Left renal cortex interstitium (tissue), 4 donors: Measurements from ENCODE around the gene ELL2. TPM values are rescaled to one million over a fixed set of nuclear protein-coding genes. Genes with fewer than 3 reads are reported as not detected.
"Not testable (repeated sequence)": the region's sequence is repeated elsewhere in the genome, so short reads cannot be mapped to it uniquely, and the experiment has no call there.

Source experiments
- DNase-seq, 4 donors: peaks; one replicate each; pipeline ENCODE4 v3.0.0-alpha.2; 2013; ENCODE audit warnings: low read depth in 4 of 4, low spot score in 2 of 4, missing footprints in 1 of 4
- polyA plus RNA-seq, 4 donors: library from polyadenylated mRNA; unstranded; fragments of 120-200 nt; gene quantifications; one replicate each; pipeline ENCODE4 v1.2.1, GENCODE V29; 2013; ENCODE audit not compliant: insufficient read length in 4 of 4

ELL2 gene
- polyA plus RNA-seq, 4 donors = 7.9 to 18.0 (median 11.2) TPM

DNA sequence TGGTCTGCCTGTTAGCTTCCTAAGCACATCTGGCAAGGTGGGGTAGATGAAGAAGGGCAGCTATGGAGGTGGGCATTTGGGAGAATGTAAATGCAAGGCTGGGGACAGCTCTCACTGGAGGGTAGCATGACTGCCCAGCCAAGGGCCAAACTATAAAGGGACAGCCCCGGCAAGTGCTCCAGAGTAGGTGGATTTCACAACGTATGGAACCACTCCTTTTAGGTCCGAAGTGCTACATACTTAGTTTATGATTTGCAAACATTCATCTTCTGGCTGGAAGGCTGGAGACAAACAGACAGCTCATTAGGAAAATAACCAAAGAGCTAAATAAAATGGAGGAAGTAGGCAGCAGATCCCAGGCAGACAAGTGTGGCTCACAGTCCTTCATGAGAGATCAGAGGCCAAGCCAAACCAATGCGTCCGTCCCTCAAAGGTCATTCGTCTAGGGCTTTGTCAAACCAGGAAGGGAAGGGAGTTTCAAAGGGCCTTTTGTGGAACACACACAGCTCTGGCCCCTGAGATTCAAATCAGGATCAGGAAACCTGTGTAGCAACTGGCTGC lies 96.6 kb downstream of the ELL2 start:
- DNase-seq = no peak

DNA sequence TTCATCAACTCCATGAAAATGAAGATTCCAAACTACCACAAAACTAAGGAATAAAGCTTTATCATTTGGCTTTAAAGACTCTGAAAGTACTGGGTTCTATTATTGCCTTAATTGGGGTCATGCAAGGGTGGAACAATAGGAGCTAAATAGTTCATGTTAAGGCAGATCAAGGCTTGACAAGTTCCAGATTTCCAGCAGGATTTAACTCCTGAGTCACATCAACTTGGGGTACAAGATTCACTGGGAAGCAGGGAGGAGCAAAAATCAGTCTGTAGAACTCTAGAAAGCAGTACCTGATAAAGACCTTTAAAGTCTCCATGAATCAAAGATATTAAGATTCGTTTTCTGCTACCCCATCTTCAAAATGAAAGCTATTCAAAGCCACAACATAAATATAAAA lies 97.2 kb downstream of the ELL2 start:
- DNase-seq = no peak

DNA sequence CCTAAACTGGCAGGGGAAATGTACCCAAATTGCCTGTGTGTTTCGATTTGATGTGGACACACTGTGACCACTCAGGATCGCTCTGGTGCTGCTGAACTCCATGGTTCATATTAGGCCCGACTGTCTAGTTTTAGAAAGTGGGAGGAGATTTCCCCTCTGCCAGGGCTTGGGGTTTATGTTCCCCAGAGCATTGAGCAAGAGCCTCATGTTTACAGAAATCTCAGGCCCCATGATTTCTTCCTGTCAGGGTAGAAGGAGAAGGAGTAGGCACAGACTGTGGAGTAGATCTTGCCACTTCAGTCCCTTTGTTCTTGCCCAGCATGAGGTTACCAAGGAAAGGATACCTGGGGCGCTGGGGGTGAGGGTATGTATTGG lies 98.3 kb downstream of the ELL2 start:
- no peak for DNase-seq

DNA sequence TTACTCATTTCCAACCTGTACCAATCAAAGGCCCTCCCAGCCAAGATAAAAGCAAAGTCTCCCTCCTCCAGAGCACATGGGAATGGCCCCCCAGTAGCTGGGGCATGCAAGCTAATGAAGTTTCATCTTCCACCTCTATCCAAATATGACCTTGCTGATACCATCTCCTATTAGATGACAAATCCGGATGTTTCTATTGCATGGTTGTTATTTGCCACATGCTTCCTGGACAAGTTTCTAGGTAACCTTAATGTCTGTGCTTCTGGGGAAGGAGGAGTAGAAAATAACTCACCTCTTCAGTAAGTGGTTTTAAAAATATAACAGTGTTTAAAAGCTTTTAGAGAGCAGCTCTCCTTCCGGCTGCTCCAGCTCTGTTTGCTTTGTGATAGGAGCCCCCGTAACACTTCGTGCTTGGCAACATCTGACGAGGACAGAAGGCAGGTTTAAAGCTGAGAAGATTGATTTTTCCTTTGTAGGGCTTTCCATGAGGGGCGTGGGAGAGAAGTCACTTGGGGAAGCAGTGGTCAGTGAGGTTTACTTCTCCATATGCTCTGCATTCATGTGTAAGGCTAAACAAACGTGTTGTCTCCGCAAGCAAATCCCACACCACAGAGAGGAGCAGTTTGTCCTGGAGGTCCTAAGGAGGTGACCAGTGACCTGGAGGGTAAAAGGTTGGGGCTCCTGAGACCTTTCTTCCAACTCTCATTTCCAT lies 98.8 kb downstream of the ELL2 start:
- DNase-seq = no peak

DNA sequence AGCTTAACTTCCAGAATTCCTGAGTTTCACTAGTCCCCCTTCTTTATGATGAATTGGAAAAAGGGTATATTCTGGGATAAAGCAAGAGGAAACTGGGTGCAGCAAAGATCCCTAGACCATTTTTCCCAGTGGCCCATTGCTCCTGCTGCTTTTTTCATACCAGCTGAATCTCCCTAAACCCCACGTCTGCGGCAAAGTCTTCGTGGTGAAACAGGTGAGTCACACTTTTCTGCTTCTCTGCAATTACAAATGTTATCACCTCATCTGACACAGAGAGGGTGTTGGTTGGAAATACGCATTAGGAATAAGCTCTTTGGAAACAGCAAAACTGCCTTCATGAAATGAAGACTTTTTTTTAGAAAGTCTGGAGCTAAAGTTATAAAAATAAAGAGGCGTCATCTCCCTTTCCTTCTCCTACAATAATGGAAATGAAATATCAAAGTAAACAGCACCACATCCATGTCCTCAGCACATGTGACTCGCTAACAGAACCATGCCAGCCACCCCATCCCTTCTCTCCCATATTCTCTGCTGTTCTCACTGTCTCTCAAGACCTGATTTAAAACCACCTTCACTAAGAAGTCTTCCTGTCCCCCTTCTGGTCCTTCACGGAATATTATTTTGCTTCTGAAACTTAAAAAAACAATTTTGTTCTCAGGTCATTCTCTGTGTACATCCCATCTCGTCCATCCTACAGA lies 99.6 kb downstream of the ELL2 start:
- no peak for DNase-seq

DNA sequence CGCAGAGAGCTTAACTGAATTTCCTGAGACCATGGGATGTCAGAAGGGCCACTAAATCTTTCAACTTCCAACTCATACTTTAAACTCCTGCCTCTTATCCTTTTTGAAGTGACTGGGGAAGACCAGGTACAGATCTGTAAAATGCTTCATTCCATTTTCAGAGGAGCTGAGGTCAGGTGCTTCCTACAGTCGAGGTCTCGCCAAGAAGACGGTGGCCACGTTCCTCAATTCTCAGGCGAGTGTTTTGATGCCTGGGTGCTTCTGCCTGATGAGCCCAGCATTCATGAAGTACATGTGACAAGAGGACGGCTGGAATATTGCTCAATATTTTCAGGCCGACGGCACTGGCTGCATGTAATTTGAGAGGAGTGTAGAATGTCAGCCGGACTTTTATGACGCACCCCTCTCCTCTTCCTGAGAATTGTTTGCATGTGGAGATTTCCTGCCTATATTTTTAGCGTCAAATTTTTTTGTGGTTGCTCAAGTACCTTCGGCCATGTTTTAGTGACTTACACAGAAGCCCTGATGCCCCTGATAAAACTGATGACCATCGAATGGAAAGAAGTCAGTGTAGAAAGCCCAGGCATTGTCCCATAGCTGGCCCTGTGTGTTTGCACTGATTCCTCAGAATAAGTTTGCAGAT lies 100.3 kb downstream of the ELL2 start:
- no peak for DNase-seq

DNA sequence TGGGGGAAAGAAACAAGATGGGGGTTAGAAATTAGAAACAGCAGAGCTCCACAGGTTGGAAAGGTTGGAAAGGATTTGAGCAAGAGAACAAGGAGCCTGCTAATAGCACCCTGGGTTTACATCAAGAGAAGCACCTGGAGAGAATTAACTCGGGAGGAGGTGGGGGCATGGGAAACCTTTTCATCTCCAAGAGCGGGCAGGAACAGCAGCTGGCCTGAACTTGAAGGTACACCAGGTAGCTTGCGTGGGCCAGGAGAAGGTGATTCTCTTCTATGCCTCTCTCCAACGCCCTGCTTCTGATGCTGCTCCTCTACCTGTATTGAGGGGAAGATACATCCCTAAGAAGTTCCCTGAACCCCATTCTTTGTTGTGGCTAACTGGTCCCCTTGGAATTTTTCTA lies 102.0 kb downstream of the ELL2 start:
- DNase-seq = no peak

DNA sequence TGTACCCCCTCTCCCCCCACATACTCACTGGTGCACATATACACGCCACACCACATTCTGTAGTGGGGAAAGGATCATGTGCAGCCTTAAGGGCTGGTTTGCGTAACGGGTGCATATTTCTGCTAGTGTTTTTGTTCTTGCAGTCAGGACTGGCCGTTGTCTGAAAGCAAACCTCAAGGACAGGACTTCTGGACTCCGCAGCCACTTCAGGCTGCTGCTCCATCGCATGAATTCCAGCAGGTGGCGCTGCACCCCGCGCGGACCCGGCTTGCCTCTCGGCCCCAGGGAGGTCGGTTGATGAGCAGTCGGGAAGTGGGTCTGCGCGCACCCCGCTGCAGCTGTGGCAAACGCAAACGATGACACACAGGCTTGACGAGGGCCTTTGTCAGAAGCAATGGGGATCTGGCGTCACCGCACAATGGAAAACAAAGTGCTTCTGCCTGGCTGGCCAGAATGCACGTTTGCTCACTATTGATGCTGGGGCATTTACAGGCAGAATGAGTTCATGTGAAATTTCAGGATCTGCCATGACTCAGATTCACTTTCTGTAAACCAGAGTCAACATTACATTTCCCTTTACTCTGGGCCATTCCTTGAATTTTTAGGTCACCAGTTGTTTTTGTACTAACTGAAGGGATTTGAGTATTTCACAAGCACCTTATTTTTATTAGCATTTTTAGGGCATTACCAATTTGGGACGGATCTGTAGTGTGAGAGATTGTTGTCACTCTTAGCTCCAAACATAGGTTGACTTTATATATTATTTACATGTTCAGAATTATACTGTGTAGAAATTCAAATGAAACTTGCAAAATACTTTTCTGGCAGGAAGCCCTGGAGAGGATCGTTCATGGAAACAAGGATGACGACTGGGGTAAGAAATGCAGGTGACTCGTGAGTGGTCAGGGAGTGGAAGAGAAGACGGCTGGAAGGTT lies 102.7 kb downstream of the ELL2 start:
- DNase-seq = peak in 3 of 4 donors; percentile 64 to 75 (median 65)

DNA sequence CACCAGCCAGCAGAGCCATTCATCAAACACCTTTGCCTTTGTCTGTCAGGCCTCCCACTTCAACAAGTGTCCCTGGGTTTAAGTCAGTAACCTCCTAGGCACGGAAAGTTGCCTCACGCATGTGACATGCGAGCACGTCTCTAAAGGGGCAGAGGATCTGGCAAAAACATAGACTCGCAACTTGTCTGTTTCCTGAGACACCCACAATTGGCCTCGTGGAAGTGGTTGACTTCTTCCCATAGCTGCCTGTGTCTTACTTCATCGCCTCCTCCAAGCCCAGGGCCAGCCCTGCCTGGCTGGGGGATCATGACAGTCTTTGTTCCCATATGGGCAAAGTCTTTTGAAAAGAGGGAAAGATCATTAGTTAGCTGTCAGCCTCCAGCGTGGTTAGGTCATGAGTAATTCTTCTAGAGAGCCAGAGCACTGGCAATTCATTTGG lies 103.6 kb downstream of the ELL2 start:
- no peak for DNase-seq

DNA sequence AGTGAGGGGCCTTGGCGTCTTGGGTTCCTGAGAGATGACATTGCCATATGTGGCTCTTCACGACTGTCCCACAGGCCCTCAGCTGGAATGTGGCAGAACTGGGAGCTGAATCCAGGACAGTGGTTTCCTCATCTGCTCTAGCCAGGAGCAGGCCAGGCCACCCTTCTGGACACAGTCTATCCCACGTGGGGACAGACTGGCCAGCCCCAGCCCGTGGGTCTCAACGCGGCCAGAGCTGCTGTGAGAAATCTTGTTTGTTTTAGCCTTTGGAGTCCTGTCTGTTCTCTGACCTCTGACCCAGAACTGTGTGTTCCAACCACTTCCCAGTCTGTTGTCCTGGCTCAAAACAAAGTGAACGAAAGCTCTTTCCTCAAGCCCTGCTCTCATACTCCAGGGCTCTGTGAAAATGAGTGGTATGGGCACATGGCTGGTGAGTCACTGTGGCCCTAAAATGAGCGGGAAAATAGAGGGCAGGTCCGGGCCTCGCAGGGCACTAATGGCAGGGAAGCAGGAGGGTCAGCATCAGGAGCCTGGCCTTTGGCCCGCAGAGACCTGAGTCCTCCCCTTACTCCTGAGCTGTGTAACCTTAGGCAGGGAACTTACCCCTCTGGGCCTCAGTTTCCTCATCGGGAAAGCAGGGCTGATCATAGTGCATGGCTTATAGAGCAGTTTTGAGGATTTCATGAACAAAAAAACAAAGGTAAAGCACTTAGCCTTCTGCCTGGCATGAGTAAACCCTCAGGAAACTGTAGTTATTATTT lies 104.3 kb downstream of the ELL2 start:
- DNase-seq = no peak

DNA sequence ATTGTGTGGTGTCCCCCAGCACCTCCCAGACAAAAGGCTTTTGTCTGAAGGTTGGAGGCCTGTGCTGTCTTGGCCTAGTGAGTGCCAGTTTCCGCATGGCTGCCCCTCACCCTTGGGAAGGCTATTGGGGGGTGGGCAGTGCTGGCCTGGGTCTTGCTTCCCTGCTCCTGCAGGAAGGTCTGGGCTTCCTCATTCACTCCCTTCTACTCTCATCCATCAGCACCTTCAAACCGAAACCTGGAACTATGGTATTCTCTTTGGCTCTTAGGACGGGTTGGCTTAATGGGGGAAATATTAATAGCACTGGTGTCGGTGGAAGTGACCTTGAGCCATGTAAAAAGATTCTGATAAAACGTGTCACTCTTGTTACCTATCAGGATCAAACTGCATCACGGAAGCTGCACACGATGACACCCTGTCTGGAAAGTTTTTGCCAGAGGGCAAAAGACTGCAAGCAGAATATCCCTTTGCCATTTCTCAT lies 105.1 kb downstream of the ELL2 start:
- no peak for DNase-seq

DNA sequence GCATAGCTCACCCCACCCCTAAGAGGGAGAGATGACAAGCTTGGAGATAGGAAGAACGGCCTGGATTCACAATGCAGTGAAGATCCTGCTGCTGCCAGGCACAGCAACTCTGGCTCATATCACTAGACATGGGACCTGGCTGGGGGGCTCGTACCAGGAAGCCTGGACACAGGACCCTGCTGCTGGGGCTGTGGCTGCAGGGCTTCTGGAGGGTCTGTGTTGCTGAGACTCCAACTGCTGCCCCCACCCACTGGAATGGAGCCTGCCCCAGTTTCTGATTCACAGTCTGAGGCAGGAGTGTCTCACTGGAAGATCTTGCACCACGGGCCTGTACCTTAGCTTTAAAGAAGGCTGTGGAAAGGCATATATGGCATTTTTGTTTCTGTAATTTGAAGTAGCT lies 108.2 kb downstream of the ELL2 start:
- no peak for DNase-seq

DNA sequence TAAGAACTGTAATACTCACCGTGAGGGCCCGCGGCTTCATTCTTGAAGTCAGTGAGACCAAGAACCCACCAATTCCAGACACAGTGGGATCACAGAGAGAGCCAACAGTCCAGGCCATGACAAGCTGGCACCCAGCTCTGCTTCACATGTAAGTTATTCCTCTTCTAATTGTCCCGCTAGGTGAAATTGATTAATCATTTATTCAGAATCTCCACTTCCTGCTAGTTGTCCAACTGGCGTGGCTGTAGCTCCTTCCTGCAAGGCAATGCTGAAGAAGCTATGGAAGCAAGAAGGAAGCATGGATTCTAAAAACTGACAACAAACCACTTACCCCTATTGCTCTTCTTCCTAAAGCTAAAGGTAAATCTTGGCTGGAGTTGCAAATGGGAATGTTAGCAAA lies 109.1 kb downstream of the ELL2 start:
- no peak for DNase-seq

DNA sequence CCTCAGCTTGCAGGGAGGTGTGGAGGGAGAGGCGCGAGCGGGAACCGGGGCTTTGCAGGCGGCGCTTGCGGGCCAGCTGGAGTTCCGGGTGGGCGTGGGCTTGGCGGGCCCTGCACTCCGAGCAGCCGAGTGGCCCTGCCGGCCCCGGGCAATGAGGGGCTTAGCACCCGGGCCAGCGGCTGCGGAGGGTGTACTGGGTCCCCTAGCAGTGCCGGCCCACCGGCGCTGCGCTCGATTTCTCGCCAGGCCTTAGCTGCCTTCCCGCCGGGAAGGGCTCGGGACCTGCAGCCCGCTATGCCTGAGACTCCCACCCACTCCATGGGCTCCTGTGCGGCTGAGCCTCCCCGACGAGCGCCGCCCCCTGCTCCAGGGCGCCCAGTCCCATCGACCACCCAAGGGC lies 110.5 kb downstream of the ELL2 start:
- DNase-seq = not testable (repeated sequence)

DNA sequence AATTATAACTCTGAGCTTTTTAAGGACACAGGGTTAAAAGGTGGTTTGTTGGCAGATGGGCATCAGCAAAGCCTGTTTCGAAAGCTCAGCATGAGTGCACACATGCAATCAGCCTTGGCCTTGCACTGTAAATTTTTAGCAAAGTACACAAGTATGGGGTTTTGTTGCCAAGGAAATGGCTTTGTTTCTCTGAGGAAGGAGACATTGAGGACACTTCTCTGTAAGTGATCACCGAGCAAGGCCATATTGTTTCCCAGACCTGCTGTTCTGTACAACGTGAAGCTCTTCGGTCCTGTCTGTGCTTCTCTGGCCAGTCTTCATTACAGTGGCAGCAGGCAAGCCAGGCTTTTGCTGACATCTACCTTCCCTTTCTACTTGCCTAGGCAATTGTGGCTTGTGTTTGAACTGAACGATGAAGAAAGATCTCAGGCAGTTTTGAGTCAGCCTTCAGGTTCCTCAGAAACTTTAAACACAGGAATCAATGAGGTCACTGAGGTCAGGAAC lies 111.2 kb downstream of the ELL2 start:
- no peak for DNase-seq

DNA sequence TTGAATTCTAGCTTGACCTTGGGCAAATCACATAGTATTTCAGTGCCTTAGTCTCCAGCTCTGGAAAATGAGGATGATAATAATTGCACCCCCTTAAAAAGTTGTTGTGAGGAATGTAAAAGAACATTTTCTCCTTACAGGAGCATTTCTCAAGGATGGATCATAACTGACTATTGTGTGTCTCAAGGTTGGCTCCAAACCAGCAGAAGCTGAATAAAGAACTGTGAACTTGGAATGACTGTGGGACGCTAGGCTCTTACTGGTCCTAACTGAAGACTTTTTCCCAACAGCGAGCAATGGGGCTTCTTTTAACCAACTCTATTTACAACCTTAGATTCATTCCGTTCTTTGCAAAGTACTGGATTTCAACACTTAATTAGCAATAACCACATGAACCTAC lies 113.0 kb downstream of the ELL2 start:
- DNase-seq = no peak

DNA sequence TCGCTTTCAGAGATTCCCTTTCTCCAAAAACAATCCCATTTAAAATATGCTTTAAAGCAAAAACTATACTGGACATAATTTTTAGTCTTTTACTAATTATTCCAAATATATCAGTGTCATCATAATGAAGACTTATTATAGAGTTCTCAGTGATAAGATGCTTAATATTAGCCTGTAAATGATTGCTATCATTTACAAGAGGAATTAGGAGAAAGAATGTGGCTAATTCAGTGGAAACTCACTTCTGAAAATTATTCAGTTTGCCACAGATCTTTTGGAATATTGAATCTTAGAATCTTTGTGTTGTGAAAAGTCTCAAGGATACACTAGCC lies 114.4 kb downstream of the ELL2 start:
- DNase-seq = no peak

DNA sequence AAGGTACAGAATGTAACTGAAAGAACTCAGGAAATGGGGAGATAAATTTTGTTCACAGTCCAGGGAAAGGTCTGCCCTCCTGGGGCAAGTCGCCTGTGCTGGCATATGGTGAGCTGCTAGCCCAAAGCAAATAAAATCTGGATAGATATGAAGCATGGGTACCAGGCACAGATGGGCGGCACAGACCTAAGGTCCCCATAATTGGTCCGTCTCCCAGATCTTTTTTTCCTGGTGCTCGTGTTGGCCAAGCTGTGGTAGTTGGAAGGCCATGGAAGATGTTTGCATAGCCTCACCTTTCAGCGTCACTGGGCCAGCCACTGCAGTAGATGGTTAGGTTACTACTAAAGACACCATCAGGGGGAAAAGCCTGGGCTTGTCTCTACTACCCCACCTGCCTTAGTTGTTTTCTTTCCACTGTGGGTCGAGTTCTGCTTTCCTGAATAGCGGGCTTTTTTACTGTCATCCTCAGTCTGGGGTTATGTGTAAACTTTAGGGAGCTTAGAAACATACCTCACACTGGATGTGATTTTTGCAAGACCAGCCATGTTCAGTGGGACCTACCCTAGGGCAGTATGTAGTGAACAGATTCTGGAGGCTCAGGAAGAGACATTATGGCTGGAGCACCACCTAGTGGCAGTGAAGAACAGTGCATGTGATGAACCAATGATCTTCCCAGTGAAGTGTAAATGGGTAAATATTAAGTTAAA lies 114.9 kb downstream of the ELL2 start:
- DNase-seq = no peak

DNA sequence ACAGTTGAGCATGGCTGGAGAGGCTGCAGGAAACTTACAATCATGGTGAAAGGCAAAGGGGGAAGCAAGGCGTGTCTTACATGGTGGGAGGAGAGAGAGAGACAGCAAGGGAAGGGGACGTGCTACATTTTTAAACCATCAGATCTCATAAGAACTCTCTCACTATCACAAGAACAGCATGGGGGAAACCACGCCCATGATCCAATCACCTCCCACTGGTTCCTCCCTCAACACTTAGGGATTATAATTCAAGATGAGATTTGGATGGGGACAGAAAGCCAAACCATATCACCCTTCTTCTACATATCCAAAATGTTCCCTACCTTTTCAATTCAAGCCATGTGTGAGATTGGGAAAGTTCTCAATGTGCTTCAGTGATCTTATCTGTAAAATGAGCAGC lies 116.3 kb downstream of the ELL2 start:
- DNase-seq = no peak
